HepG2 (cell line): ENCODE measurements around the gene DLST. TPM values are rescaled to one million over a fixed set of nuclear protein-coding genes. Genes with fewer than 3 reads are reported as not detected.

Experiments used
- ATM ChIP-seq: fragments of 450-650 bp; IDR thresholded peaks from 2 replicates; pipeline ENCODE4 v1.7.1; 2017; ENCODE audit warnings: mild to moderate bottlenecking, borderline replicate concordance
- CREB3 ChIP-seq: sonication (generic); formaldehyde crosslinking; IDR thresholded peaks from 2 replicates; pipeline ENCODE4 v1.5.0; 2020; ENCODE audit warnings: missing genetic modification reagents
- ELK4 ChIP-seq: sonication (generic); formaldehyde crosslinking; IDR thresholded peaks from 2 replicates; pipeline ENCODE4 v1.9.0; 2021; ENCODE audit warnings: missing genetic modification reagents, borderline replicate concordance
- FLYWCH1 ChIP-seq: sonication (generic); formaldehyde crosslinking; IDR thresholded peaks from 2 replicates; pipeline ENCODE4 v1.8.1; 2023; ENCODE audit warnings: mild to moderate bottlenecking, missing genetic modification reagents
- POGK ChIP-seq: sonication (generic); formaldehyde crosslinking; conservative IDR thresholded peaks from 2 replicates; pipeline ENCODE4 v1.8.0; 2022; ENCODE audit warnings: mild to moderate bottlenecking, moderate library complexity, missing genetic modification reagents
- PREB ChIP-seq: sonication (generic); formaldehyde crosslinking; IDR thresholded peaks from 2 replicates; pipeline ENCODE4 v1.4.0; 2020; ENCODE audit warnings: missing genetic modification reagents
- RBFOX2 ChIP-seq: fragments of 200-400 bp; formaldehyde crosslinking; IDR thresholded peaks from 2 replicates; pipeline ENCODE4 v1.6.1; 2017; ENCODE audit warnings: low read depth, mild to moderate bottlenecking, low read length
- TBP ChIP-seq: sonication (generic); formaldehyde crosslinking; IDR thresholded peaks from 2 replicates; pipeline ENCODE4 v1.5.0; 2020; ENCODE audit warnings: missing genetic modification reagents
- ZBTB1 ChIP-seq: sonication (generic); formaldehyde crosslinking; IDR thresholded peaks from 2 replicates; pipeline ENCODE4 v1.4.0; 2020; ENCODE audit warnings: missing genetic modification reagents, borderline replicate concordance
- ZBTB26 ChIP-seq: IDR thresholded peaks from 2 replicates; pipeline ENCODE4 v1.6.1; 2016; ENCODE audit warnings: missing compliant biosample characterization, missing genetic modification reagents, borderline replicate concordance
- ZGPAT ChIP-seq: IDR thresholded peaks from 2 replicates; pipeline ENCODE4 v1.6.1; 2016; ENCODE audit warnings: mild to moderate bottlenecking
- ZNF124 ChIP-seq: sonication (generic); formaldehyde crosslinking; IDR thresholded peaks from 2 replicates; pipeline ENCODE4 v1.4.0; 2020; ENCODE audit warnings: missing genetic modification reagents
- ZNF30 ChIP-seq: sonication (generic); formaldehyde crosslinking; IDR thresholded peaks from 2 replicates; pipeline ENCODE4 v1.5.0; 2020; ENCODE audit warnings: mild to moderate bottlenecking, missing genetic modification reagents
- ZNF75D ChIP-seq: sonication (generic); formaldehyde crosslinking; IDR thresholded peaks from 2 replicates; pipeline ENCODE4 v1.8.1; 2023; ENCODE audit warnings: missing genetic modification reagents, mild to moderate bottlenecking, borderline replicate concordance
- ZXDC ChIP-seq: sonication (generic); formaldehyde crosslinking; IDR thresholded peaks from 2 replicates; pipeline ENCODE4 v1.5.0; 2020; ENCODE audit warnings: mild to moderate bottlenecking, missing genetic modification reagents
- polyA plus RNA-seq, 8 experiments: library from polyadenylated mRNA; depleted of rRNA in 3 of 8; stranded (reverse) in 7 of 8; unstranded in 1 of 8; fragments of >200 nt; fragmentation: Illumina TruSeq in 4 of 8; extraction: Trizol in 4 of 8; gene quantifications; 2 replicates each; pipeline versions ENCODE4 v1.2.1 to v1.2.3, GENCODE V29; 2011 to 2016; ENCODE audit warnings: low read depth in 4 of 8, missing spikeins in 1 of 8, mixed read lengths in 1 of 8; ENCODE audit not compliant: insufficient read depth in 1 of 8
- total RNA-seq, 5 experiments: library from RNA; depleted of rRNA; stranded (reverse); fragments of >200 nt; fragmentation: Illumina TruSeq; extraction: Trizol; gene quantifications; 2 replicates each; pipeline ENCODE4 v1.2.3, GENCODE V29; 2016; ENCODE audit warnings: low read depth in 1 of 5

The DLST gene
- total and polyA plus RNA-seq, 2 of the 13 experiments (the other 11 are each of a cell fraction or from before 2014, with no cell fraction given), result 56.5 to 94.3 TPM

- TF ChIP-seq POGK (CRISPR knock-in tag) (no peak), ZBTB1 (CRISPR knock-in tag) (no peak), FLYWCH1 (no peak), ZNF75D (CRISPR knock-in tag) (no peak), ZXDC (CRISPR knock-in tag) (no peak), CREB3 (no peak), ZNF124 (no peak), ZBTB26 (CRISPR knock-in tag) (no peak), PREB (no peak), ATM (no peak), ZGPAT (CRISPR knock-in tag) (no peak), TBP (no peak), ELK4 (CRISPR knock-in tag) (no peak), ZNF30 (CRISPR knock-in tag) (no peak), RBFOX2 (peak; percentile 53; the same call in 1 of the 2 replicates)
These were observed 69.2 kb downstream of the DLST start (continued) for GRCh38 chr14:74950795-74951442.
